Peyer's patch (tissue), 4 donors: ENCODE results near the gene RNF220. TPM values are rescaled to one million over a fixed set of nuclear protein-coding genes. Genes with fewer than 3 reads are reported as not detected.

Experiments used
- DNase-seq, 3 donors: peaks; one replicate each; pipeline ENCODE4 v3.0.0-alpha.2; 2017 to 2019
- H3K27ac ChIP-seq, 4 donors: fragments of 200-600 bp; sonication (generic); one replicate each; pipeline ENCODE4 v1.5.1; 2016 to 2019
- H3K27me3 ChIP-seq, 2 donors: fragments of 200-600 bp; sonication (generic); one replicate each; pipeline ENCODE4 v1.5.1; 2019
- H3K36me3 ChIP-seq, 3 donors: fragments of 200-600 bp; sonication (generic); one replicate each; pipeline ENCODE4 v1.5.1; 2016 to 2019
- H3K4me1 ChIP-seq, 4 donors: fragments of 200-600 bp; sonication (generic); one replicate each; pipeline ENCODE4 v1.5.1; 2016 to 2019
- H3K4me3 ChIP-seq, 4 donors: fragments of 200-600 bp; sonication (generic); 1 replicate in 3 of 4; 2 replicates in 1 of 4; pipeline ENCODE4 v1.5.1; 2016 to 2019; ENCODE audit warnings: mild to moderate bottlenecking in 1 of 4
- H3K9me3 ChIP-seq, 4 donors: fragments of 200-600 bp; sonication (generic); one replicate each; pipeline ENCODE4 v1.5.1; 2016 to 2019; ENCODE audit warnings: mild to moderate bottlenecking in 1 of 4
- POLR2A ChIP-seq, 2 donors: fragments of 450-650 bp; IDR thresholded peaks; one replicate each; pipeline ENCODE4 v1.5.1; 2017; ENCODE audit warnings: antibody characterized with exemption in 2 of 2, mild to moderate bottlenecking in 2 of 2, moderate library complexity in 2 of 2
- total RNA-seq, 4 donors: library from RNA; depleted of rRNA; stranded (reverse); fragments of >200 nt; gene quantifications; one replicate each; pipeline ENCODE4 v1.1.0, GENCODE V29; 2016
- TF ChIP-seq, protein P1 (sequence below), 6 experiments: fragments of 450-650 bp in 4 of 6; fragments of 200-600 bp in 2 of 6; sonication (generic) in 1 of 6; IDR thresholded peaks; one replicate each; pipeline ENCODE4 v1.5.1; 2017 to 2019; ENCODE audit warnings: antibody characterized with exemption in 6 of 6, mild to moderate bottlenecking in 3 of 6, moderate library complexity in 1 of 6

The RNF220 gene
- total RNA-seq, 4 donors from 2014 or later: 107 to 152 (median 114) TPM

DNA sequence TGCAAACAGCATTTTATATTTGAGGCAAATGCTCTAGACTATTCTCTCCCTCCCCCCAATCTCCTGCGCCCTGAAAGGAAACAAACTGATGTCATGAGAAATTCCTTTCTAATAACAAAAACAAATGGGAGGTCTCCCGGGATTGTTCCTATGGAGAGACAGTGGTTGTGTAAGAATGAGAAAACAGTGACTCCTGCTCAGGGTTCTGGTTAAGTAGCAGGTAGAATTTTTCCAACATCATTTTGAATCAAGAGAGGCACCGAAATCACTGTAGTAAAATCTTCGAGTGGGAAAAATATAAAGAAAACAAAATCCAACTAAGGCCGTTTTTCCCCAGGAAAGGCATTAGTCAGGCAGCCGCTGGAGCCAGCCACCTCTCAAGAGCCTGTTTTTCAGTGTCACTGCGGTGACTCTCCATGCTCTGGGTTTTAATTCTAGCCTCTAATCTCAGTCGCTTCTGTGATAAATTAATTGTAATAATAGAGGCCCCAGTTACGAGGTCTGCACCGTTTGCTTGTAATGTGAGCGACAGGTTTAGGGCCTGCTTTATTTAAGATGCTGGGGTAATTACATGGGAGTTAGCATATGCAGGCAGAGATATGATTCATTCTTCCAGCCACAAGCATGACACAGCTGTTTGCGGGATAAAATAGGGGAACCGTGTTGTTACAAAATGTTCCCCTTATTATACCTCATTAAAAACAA lies 80.3 kb downstream of the RNF220 start:
- no peaks in the 10 kb centered on the region for H3K36me3 ChIP-seq
- no peak for DNase-seq
- H3K9me3 ChIP-seq: no peaks in the 10 kb centered on the region
- H3K27ac ChIP-seq: peak overlapping the region in 2 of 4 donors; percentile 34 to 46
- H3K4me3 ChIP-seq: no peak overlapping the region
- no peak for TF ChIP-seq POLR2A (IDR thresholded peaks at IDR 0.05)
- TF ChIP-seq, protein P1, sequence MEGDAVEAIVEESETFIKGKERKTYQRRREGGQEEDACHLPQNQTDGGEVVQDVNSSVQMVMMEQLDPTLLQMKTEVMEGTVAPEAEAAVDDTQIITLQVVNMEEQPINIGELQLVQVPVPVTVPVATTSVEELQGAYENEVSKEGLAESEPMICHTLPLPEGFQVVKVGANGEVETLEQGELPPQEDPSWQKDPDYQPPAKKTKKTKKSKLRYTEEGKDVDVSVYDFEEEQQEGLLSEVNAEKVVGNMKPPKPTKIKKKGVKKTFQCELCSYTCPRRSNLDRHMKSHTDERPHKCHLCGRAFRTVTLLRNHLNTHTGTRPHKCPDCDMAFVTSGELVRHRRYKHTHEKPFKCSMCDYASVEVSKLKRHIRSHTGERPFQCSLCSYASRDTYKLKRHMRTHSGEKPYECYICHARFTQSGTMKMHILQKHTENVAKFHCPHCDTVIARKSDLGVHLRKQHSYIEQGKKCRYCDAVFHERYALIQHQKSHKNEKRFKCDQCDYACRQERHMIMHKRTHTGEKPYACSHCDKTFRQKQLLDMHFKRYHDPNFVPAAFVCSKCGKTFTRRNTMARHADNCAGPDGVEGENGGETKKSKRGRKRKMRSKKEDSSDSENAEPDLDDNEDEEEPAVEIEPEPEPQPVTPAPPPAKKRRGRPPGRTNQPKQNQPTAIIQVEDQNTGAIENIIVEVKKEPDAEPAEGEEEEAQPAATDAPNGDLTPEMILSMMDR (IDR thresholded peaks at IDR 0.05): no peak
- H3K27me3 ChIP-seq: no peaks in the 10 kb centered on the region
- H3K4me1 ChIP-seq: no peaks in the 10 kb centered on the region

- Histone ChIP-seq H3K27me3 (no peaks in the 10 kb centered on the region), H3K27ac (peak overlapping the region in 1 of 4 donors; percentile 46), H3K4me3 (no peak overlapping the region), H3K9me3 (no peaks in the 10 kb centered on the region), H3K4me1 (no peaks in the 10 kb centered on the region), H3K36me3 (no peaks in the 10 kb centered on the region)
- no peak for DNase-seq
- TF ChIP-seq, protein P1 (IDR thresholded peaks at IDR 0.05): no peak
- no peak for TF ChIP-seq POLR2A (IDR thresholded peaks at IDR 0.05)
Measured at GRCh38 chr1:44485934-44486460, 80.9 kb downstream of the RNF220 start.

DNA sequence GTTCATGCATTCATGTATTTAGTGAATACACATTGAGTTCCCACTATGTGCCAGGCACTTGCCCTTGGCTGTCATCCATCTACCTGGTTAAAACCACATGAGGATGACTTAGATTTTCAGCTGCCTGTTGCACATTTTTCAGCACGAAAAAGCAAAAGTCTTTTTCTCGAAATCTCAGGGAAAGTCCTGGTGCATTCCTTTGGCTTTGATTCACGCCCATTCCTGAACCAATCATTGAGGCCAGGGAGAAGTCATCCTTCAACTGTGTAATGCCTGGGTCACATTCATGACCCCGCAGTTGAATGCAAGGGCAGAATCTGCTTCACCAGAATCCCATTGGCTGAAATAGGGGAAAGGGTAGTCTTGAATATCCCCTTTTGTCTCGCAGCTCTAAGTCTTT lies 84.4 kb downstream of the RNF220 start:
- DNase-seq: no peak

DNA sequence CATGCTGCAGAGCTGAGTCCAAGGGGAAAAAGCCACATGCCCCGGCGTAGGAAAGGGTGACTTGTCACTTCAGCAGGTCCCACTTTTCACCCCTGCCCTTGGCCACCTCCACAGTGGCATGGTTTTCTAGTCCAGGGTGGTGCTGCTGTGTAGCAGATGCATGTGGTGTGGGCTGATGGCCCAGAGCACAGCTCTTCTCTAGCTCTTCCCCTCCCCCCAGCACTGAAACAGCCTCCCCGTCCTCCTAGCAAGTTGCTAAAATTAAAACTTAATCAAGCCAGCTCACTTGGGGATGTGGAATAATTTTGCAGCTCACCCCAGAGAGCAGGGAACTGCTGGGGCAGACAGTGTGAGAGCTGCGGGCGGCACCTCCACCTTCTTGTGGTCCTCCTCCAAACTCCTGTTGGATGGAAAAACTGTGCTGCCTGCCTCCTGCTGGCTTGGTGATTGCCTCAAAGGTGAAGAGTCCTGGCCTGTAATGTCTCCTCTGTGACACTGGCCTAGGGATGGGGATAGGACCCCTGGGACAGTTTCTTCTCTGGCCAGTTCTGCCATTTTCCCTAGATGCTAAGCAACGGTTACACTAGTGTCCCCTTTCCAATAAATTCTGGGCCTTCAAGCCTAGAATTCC lies 91.6 kb downstream of the RNF220 start:
- Histone ChIP-seq H3K27me3 (no peaks in the 10 kb centered on the region), H3K4me1 (no peaks in the 10 kb centered on the region), H3K4me3 (no peak overlapping the region), H3K36me3 (no peaks in the 10 kb centered on the region), H3K9me3 (no peaks in the 10 kb centered on the region), H3K27ac (no peak overlapping the region)
- no peak for DNase-seq
- no peak for TF ChIP-seq POLR2A (IDR thresholded peaks at IDR 0.05)
- TF ChIP-seq, protein P1 (IDR thresholded peaks at IDR 0.05): no peak

More for the DNA sequence above, 84.4 kb downstream of the RNF220 start:
- H3K4me3 ChIP-seq: no peak overlapping the region
- H3K36me3 ChIP-seq: no peaks in the 10 kb centered on the region
- no peaks in the 10 kb centered on the region for H3K27me3 ChIP-seq
- TF ChIP-seq, protein P1 (IDR thresholded peaks at IDR 0.05): no peak
- no peak for TF ChIP-seq POLR2A (IDR thresholded peaks at IDR 0.05)
- H3K27ac ChIP-seq: no peak overlapping the region
- no peaks in the 10 kb centered on the region for H3K9me3 ChIP-seq
- no peaks in the 10 kb centered on the region for H3K4me1 ChIP-seq

DNA sequence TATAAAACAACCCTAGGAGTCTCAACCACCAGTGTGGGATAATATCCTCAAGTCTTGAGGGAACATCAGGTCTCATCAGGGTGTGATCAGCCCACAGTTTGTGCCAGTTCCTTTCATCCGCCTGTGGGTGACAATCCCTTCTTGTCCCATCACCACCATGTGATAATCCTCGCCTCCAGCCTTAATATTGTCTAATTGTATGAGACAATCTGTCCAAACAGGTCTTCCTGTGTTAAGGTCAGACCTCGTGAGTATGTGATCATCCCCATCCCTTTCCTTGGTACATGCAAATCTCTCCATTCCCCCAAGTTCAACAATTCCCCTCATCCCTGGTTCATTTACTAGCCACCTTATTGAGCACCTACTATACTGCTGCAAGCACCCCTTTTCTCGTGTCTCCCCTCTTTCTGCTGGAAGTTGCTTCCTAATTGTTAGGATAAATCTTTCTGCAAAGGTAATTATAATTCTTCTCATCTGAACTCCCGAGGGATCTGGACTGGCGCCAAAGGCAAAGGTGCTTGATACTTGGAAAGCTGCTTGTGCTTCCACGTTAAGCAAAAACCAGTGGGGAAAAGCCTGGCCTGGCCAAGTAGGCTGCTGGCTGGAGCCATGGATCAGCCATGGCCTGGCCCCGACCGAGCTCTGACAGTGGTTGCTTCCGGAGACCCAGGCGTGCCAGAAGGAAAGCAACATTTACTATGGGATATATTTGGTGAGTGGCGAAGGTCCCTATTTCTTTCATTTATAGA lies 92.5 kb downstream of the RNF220 start:
- H3K27me3 ChIP-seq: no peaks in the 10 kb centered on the region
- no peak overlapping the region for H3K27ac ChIP-seq
- H3K4me3 ChIP-seq: no peak overlapping the region
- no peaks in the 10 kb centered on the region for H3K36me3 ChIP-seq
- no peak for DNase-seq
- H3K4me1 ChIP-seq: no peaks in the 10 kb centered on the region
- no peaks in the 10 kb centered on the region for H3K9me3 ChIP-seq
- TF ChIP-seq, protein P1 (IDR thresholded peaks at IDR 0.05): no peak
- TF ChIP-seq POLR2A (IDR thresholded peaks at IDR 0.05): no peak
